ENCODE results near the gene TSPAN18.

DNA sequence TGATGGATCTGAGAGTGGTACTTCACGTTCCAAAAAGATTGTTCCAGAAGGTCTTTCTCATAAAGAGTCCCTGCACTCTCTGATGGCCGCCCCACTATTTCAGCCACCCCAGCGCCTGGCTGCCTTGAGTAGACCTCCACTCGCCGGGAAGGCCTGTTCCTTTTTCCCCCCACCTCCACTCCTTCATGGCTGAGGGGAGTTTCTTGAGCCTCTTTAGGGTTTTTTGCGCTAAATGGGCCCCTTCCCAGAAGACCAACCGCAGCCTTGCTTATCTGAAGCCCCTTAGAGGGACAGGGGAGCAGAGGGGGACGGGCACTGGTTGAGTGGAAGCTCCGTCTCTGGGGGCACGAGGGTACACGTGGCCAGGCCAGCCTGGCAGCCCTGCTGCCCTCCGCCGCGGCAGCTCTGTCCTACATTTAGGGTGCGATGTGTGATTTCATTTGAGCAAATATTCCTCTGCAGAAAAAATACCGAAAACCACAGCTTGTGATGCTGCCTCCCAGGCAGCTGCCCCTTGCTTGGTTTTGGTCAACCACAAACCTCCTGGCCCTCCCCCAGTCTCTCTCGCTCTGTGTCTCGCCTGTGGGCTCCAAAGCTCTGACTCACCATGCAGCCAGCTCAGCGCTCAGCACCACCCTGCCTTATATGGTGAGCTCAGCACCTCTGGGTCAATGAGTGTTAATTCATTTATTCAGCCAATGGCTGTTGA is 135.2 kb downstream of the TSPAN18 start:
- TF ChIP-seq TCF7 (IDR thresholded peaks at IDR 0.05; ENCODE audit: borderline replicate concordance) (no peak; the same call in 1 of the 2 replicates), EP300 (IDR thresholded peaks at IDR 0.05; ENCODE audit: borderline replicate concordance in 1 of 2, control insufficient read depth in 1 of 2, low read depth in 2 of 2, low read length in 2 of 2) (peak; percentile 91 to 92), ETV6 (conservative IDR thresholded peaks at IDR 0.05 in 1 of 2, IDR thresholded peaks at IDR 0.05 in 1 of 2; ENCODE audit: borderline replicate concordance in 1 of 2, low read depth in 1 of 2) (0 out of 4 replicates have a peak, but pooled peaks of 1 of the 2 experiments have one; percentile 24), SIN3A (IDR thresholded peaks at IDR 0.05; ENCODE audit: low read depth, low read length) (no peak), MYC (IDR thresholded peaks at IDR 0.05; ENCODE audit: insufficient read depth, insufficient read length, insufficient replicate concordance, low read length, severe bottlenecking) (no peak), USF1 (IDR thresholded peaks at IDR 0.05; ENCODE audit: borderline replicate concordance, extremely low read length, insufficient read depth, low read depth, low read length) (no peak), POLR2A (IDR thresholded peaks at IDR 0.05; ENCODE audit: low read depth, low read length) (no peak)
- TF ChIP-seq, protein P1, sequence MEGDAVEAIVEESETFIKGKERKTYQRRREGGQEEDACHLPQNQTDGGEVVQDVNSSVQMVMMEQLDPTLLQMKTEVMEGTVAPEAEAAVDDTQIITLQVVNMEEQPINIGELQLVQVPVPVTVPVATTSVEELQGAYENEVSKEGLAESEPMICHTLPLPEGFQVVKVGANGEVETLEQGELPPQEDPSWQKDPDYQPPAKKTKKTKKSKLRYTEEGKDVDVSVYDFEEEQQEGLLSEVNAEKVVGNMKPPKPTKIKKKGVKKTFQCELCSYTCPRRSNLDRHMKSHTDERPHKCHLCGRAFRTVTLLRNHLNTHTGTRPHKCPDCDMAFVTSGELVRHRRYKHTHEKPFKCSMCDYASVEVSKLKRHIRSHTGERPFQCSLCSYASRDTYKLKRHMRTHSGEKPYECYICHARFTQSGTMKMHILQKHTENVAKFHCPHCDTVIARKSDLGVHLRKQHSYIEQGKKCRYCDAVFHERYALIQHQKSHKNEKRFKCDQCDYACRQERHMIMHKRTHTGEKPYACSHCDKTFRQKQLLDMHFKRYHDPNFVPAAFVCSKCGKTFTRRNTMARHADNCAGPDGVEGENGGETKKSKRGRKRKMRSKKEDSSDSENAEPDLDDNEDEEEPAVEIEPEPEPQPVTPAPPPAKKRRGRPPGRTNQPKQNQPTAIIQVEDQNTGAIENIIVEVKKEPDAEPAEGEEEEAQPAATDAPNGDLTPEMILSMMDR (IDR thresholded peaks at IDR 0.05 in 2 of 3, conservative IDR thresholded peaks at IDR 0.05 in 1 of 3; ENCODE audit: control insufficient read depth in 2 of 3, extremely low read depth in 1 of 3, insufficient read depth in 1 of 3, low read depth in 3 of 3, low read length in 3 of 3), result no peak
- TF ChIP-seq, protein P2, sequence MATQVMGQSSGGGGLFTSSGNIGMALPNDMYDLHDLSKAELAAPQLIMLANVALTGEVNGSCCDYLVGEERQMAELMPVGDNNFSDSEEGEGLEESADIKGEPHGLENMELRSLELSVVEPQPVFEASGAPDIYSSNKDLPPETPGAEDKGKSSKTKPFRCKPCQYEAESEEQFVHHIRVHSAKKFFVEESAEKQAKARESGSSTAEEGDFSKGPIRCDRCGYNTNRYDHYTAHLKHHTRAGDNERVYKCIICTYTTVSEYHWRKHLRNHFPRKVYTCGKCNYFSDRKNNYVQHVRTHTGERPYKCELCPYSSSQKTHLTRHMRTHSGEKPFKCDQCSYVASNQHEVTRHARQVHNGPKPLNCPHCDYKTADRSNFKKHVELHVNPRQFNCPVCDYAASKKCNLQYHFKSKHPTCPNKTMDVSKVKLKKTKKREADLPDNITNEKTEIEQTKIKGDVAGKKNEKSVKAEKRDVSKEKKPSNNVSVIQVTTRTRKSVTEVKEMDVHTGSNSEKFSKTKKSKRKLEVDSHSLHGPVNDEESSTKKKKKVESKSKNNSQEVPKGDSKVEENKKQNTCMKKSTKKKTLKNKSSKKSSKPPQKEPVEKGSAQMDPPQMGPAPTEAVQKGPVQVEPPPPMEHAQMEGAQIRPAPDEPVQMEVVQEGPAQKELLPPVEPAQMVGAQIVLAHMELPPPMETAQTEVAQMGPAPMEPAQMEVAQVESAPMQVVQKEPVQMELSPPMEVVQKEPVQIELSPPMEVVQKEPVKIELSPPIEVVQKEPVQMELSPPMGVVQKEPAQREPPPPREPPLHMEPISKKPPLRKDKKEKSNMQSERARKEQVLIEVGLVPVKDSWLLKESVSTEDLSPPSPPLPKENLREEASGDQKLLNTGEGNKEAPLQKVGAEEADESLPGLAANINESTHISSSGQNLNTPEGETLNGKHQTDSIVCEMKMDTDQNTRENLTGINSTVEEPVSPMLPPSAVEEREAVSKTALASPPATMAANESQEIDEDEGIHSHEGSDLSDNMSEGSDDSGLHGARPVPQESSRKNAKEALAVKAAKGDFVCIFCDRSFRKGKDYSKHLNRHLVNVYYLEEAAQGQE (IDR thresholded peaks at IDR 0.05; ENCODE audit: low read depth, low read length), result no peak
